H9 (cell line): Measurements from ENCODE around the gene ALDH1A3. TPM values are rescaled to one million over a fixed set of nuclear protein-coding genes. Genes with fewer than 3 reads are reported as not detected.

Source experiments
- DNase-seq: peaks from one replicate; pipeline ENCODE4 v3.0.0-alpha.2; 2017
- H2AFZ ChIP-seq: one replicate; pipeline ENCODE4 v1.6.1; 2013; ENCODE audit warnings: mild to moderate bottlenecking, low read length, control low read depth, moderate library complexity
- H2AK5ac ChIP-seq: 2 replicates; pipeline ENCODE4 v1.6.1; 2013; ENCODE audit warnings: low read length, control low read depth, mixed read lengths; ENCODE audit not compliant: insufficient read length
- H2BK120ac ChIP-seq: one replicate; pipeline ENCODE4 v1.6.1; 2013; ENCODE audit warnings: low read depth, mild to moderate bottlenecking, low read length, control low read depth, inconsistent platforms; ENCODE audit not compliant: poor library complexity, severe bottlenecking
- H2BK12ac ChIP-seq: 2 replicates; pipeline ENCODE4 v1.6.1; 2013; ENCODE audit warnings: low read length, control low read depth, mixed read lengths, low read depth; ENCODE audit not compliant: insufficient read length
- H2BK15ac ChIP-seq: 2 replicates; pipeline ENCODE4 v1.6.1; 2013; ENCODE audit warnings: low read depth, low read length, control low read depth
- H2BK20ac ChIP-seq: one replicate; pipeline ENCODE4 v1.6.1; 2013; ENCODE audit warnings: low read depth, mild to moderate bottlenecking, low read length, control low read depth, inconsistent platforms; ENCODE audit not compliant: poor library complexity, severe bottlenecking
- H2BK5ac ChIP-seq: 2 replicates; pipeline ENCODE4 v1.6.1; 2013; ENCODE audit warnings: low read length, control low read depth, mixed read lengths; ENCODE audit not compliant: insufficient read length
- H3K14ac ChIP-seq: 2 replicates; pipeline ENCODE4 v1.6.1; 2013; ENCODE audit warnings: low read length, control low read depth; ENCODE audit not compliant: insufficient read depth
- H3K18ac ChIP-seq: 2 replicates; pipeline ENCODE4 v1.6.1; 2013; ENCODE audit warnings: low read depth, mild to moderate bottlenecking, mixed read lengths, low read length, control low read depth; ENCODE audit not compliant: insufficient read length
- H3K23ac ChIP-seq: 2 replicates; pipeline ENCODE4 v1.6.1; 2013; ENCODE audit warnings: low read length, control low read depth, mixed read lengths, low read depth; ENCODE audit not compliant: insufficient read length
- H3K23me2 ChIP-seq: 2 replicates; pipeline ENCODE4 v1.6.1; 2013; ENCODE audit warnings: low read depth, mild to moderate bottlenecking, mixed read lengths, low read length, control low read depth; ENCODE audit not compliant: insufficient read length, poor library complexity, severe bottlenecking
- H3K27ac ChIP-seq: 2 replicates; pipeline ENCODE4 v1.5.1; 2013; ENCODE audit warnings: low read length, control low read depth, mixed read lengths, low read depth; ENCODE audit not compliant: insufficient read length
- H3K27me3 ChIP-seq: 2 replicates; pipeline ENCODE4 v1.6.1; 2013; ENCODE audit warnings: low read length, control low read depth, inconsistent platforms; ENCODE audit not compliant: insufficient read depth
- H3K4ac ChIP-seq: 2 replicates; pipeline ENCODE4 v1.6.1; 2013; ENCODE audit warnings: low read depth, mild to moderate bottlenecking, control low read depth, inconsistent platforms, low read length, moderate library complexity
- H3K4me1 ChIP-seq: 2 replicates; pipeline ENCODE4 v1.6.1; 2013; ENCODE audit warnings: low read length, control low read depth, inconsistent platforms; ENCODE audit not compliant: insufficient read depth
- H3K4me2 ChIP-seq: 2 replicates; pipeline ENCODE4 v1.6.1; 2013; ENCODE audit warnings: low read length, control low read depth, mixed read lengths; ENCODE audit not compliant: insufficient read length, insufficient read depth
- H3K56ac ChIP-seq: 2 replicates; pipeline ENCODE4 v1.6.1; 2013; ENCODE audit warnings: low read depth, mild to moderate bottlenecking, mixed read lengths, low read length, control low read depth; ENCODE audit not compliant: insufficient read length
- H3K79me1 ChIP-seq: 2 replicates; pipeline ENCODE4 v1.6.1; 2013; ENCODE audit warnings: low read depth, mild to moderate bottlenecking, moderate library complexity, low read length, control low read depth, inconsistent platforms; ENCODE audit not compliant: insufficient read depth, poor library complexity, severe bottlenecking
- H3K79me2 ChIP-seq: 2 replicates; pipeline ENCODE4 v1.6.1; 2013; ENCODE audit warnings: low read length, control low read depth, inconsistent platforms; ENCODE audit not compliant: insufficient read depth
- H3K9ac ChIP-seq: 2 replicates; pipeline ENCODE4 v1.6.1; 2013; ENCODE audit warnings: low read length, control low read depth, mixed read lengths; ENCODE audit not compliant: insufficient read length; ENCODE audit errors: extremely low read depth
- H3K9me3 ChIP-seq: one replicate; pipeline ENCODE4 v1.6.1; 2013; ENCODE audit warnings: low read depth, low read length, inconsistent platforms; ENCODE audit not compliant: control insufficient read depth
- H3T11ph ChIP-seq: one replicate; pipeline ENCODE4 v1.6.1; 2013; ENCODE audit warnings: mild to moderate bottlenecking, low read length, control low read depth, inconsistent platforms
- H4K20me1 ChIP-seq: one replicate; pipeline ENCODE4 v1.6.1; 2013; ENCODE audit not compliant: control insufficient read depth, insufficient read length, insufficient read depth
- H4K5ac ChIP-seq: 2 replicates; pipeline ENCODE4 v1.6.1; 2013; ENCODE audit warnings: low read depth, mild to moderate bottlenecking, mixed read lengths, low read length, control low read depth; ENCODE audit not compliant: insufficient read length
- H4K8ac ChIP-seq: replicated peaks from 2 replicates; pipeline ENCODE4 v1.6.1; 2013; ENCODE audit warnings: low read length, control low read depth, mixed read lengths, low read depth; ENCODE audit not compliant: insufficient read length
- H4K91ac ChIP-seq: 2 replicates; pipeline ENCODE4 v1.6.1; 2013; ENCODE audit warnings: low read depth, mild to moderate bottlenecking, moderate library complexity, mixed read lengths, low read length, control low read depth; ENCODE audit not compliant: insufficient read length
- H3K27ac Mint-ChIP-seq, 3 experiments: 2 replicates in 2 of 3; 3 replicates in 1 of 3; pipeline ENCODE4 v1.8.0; 2020 to 2021; ENCODE audit warnings: mixed read lengths in 3 of 3, mild to moderate bottlenecking in 1 of 3, moderate library complexity in 1 of 3
- H3K27me3 Mint-ChIP-seq: 2 replicates; pipeline ENCODE4 v1.8.0; 2021; ENCODE audit warnings: low read depth, mild to moderate bottlenecking, moderate library complexity, mixed read lengths
- H3K36me3 Mint-ChIP-seq, 3 experiments: 2 replicates in 2 of 3; 3 replicates in 1 of 3; pipeline ENCODE4 v1.8.0; 2020 to 2021; ENCODE audit warnings: low read depth in 3 of 3, mixed read lengths in 3 of 3; ENCODE audit not compliant: insufficient read depth in 1 of 3
- H3K4me1 Mint-ChIP-seq, 2 experiments: 2 replicates each; pipeline ENCODE4 v1.8.0; 2020; ENCODE audit warnings: mixed read lengths in 2 of 2
- H3K4me3 Mint-ChIP-seq, 2 experiments: 2 replicates in 1 of 2; 3 replicates in 1 of 2; pipeline ENCODE4 v1.8.0; 2020 to 2021; ENCODE audit warnings: mild to moderate bottlenecking in 2 of 2, mixed read lengths in 2 of 2, moderate library complexity in 1 of 2
- H3K9me3 Mint-ChIP-seq, 2 experiments: 2 replicates in 1 of 2; 3 replicates in 1 of 2; pipeline ENCODE4 v1.8.0; 2020; ENCODE audit warnings: mild to moderate bottlenecking in 2 of 2, mixed read lengths in 2 of 2, moderate library complexity in 1 of 2
- WGBS: extraction: QIAGEN DNeasy Blood & Tissue Kit; methylation state at CpG from one replicate; pipeline ENCODE4 v1.1.7; 2013; ENCODE audit warnings: missing lambda C conversion rate, low lambda C conversion rate, mixed read lengths; ENCODE audit not compliant: insufficient read length; ENCODE audit errors: extremely low coverage; 5-methylcytosine and 5-hydroxymethylcytosine counted together
- total RNA-seq: library from RNA; stranded (reverse); gene quantifications from 2 replicates; pipeline ENCODE4 v1.2.1, GENCODE V29; 2021
- TF ChIP-seq, protein P1 (sequence below): fragments of 200-600 bp; sonication (generic); conservative IDR thresholded peaks from 3 replicates; pipeline ENCODE4 v1.8.0; 2021; ENCODE audit warnings: antibody characterized with exemption, mild to moderate bottlenecking

ALDH1A3 gene
- total RNA-seq, 1 experiment from 2014 or later = 9.2 TPM

DNA sequence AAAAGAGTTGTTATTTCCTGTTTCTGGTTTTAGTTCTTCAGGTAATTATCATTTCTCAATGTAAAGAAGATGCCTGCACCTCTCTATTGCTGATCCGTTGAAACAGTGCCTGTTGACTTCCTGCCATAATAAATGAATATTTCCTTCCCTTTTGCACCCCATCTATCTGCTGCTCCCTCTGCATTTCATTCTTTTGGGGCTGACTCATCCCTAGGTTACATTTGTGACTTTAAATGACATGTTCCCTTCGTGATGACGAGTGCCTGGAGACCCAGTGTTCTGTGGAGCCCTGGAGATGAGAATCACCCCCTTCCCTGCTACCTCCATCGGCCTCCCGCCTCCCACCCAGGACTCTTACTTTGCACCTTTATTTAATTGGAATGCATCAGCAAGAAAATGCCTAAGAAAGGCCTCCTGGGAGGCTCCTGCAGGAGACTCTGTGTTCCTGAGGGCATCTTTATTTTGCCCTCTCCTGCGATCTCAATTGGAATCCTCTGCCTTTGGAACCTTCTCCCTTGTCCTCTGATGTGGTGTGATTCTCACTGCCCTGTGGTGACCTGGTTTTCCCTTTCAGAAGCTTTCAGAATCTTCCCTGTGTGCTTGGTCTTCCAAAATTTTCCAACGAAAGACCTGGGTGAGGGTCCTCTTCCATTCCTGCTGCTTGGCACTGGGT, 53.2 kb downstream of the ALDH1A3 start:
- Histone ChIP-seq H3T11ph (no peak overlapping the region), H3K18ac (no peak overlapping the region), H2AFZ (no peak overlapping the region), H3K56ac (no peak overlapping the region), H3K79me2 (no peaks in the 10 kb centered on the region), H2BK120ac (no peak overlapping the region), H2AK5ac (no peak overlapping the region), H3K23ac (no peak overlapping the region), H2BK20ac (no peak overlapping the region), H4K91ac (no peak overlapping the region), H2BK12ac (no peak overlapping the region), H3K4ac (no peak overlapping the region), H2BK5ac (no peak overlapping the region), H4K5ac (no peak overlapping the region), H3K4me1 (no peaks in the 10 kb centered on the region; the same call in 1 of the 2 replicates), H2BK15ac (no peak overlapping the region), H3K27me3 (no peaks in the 10 kb centered on the region), H4K8ac (no peak overlapping the region), H4K20me1 (no peaks in the 10 kb centered on the region), H3K9me3 (no peaks in the 10 kb centered on the region), H3K23me2 (no peaks in the 10 kb centered on the region), H3K27ac (no peak overlapping the region), H3K79me1 (no peaks in the 10 kb centered on the region), H3K9ac (no peak overlapping the region), H3K4me2 (no peak overlapping the region), H3K14ac (no peak overlapping the region)
- peaks cover 30 to 41% of the 10 kb centered on the region in 2 experiments for H3K4me1 Mint-ChIP-seq
- no peak overlapping the region for H3K4me3 Mint-ChIP-seq
- WGBS = no CpG with 5 or more reads among the region's 7 CpGs
- no peaks in the 10 kb centered on the region for H3K9me3 Mint-ChIP-seq
- no peak for DNase-seq
- peak overlapping the region in 1 of 3 experiments; percentile 2; a peak in 1 of 7 replicates for H3K27ac Mint-ChIP-seq
- H3K27me3 Mint-ChIP-seq = peaks cover 21% of the 10 kb centered on the region
- no peaks in the 10 kb centered on the region for H3K36me3 Mint-ChIP-seq
- TF ChIP-seq, protein P1, sequence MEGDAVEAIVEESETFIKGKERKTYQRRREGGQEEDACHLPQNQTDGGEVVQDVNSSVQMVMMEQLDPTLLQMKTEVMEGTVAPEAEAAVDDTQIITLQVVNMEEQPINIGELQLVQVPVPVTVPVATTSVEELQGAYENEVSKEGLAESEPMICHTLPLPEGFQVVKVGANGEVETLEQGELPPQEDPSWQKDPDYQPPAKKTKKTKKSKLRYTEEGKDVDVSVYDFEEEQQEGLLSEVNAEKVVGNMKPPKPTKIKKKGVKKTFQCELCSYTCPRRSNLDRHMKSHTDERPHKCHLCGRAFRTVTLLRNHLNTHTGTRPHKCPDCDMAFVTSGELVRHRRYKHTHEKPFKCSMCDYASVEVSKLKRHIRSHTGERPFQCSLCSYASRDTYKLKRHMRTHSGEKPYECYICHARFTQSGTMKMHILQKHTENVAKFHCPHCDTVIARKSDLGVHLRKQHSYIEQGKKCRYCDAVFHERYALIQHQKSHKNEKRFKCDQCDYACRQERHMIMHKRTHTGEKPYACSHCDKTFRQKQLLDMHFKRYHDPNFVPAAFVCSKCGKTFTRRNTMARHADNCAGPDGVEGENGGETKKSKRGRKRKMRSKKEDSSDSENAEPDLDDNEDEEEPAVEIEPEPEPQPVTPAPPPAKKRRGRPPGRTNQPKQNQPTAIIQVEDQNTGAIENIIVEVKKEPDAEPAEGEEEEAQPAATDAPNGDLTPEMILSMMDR = no peak
